SU-DHL-6 (cell line): Measurements from ENCODE around the gene PITPNC1.

Source experiments
- H2AFZ ChIP-seq: fragments of 200-600 bp; sonication (generic); 2 replicates; pipeline ENCODE4 v1.6.1; 2014; ENCODE audit warnings: low read depth, mild to moderate bottlenecking, moderate library complexity, mixed read lengths, antibody characterized with exemption, low read length; ENCODE audit not compliant: severe bottlenecking
- H3F3A ChIP-seq: fragments of 200-600 bp; shearing (Covaris generic); 2 replicates; pipeline ENCODE4 v1.6.0; 2016; ENCODE audit warnings: antibody characterized with exemption, mild to moderate bottlenecking; ENCODE audit not compliant: insufficient read depth
- H3K27ac ChIP-seq: fragments of 200-600 bp; sonication (generic); 2 replicates; pipeline ENCODE4 v1.5.1; 2016; ENCODE audit warnings: low read depth, mild to moderate bottlenecking, low read length, moderate library complexity, mixed read lengths
- H3K27me3 ChIP-seq: fragments of 200-600 bp; sonication (generic), shearing (Covaris generic); 2 replicates; pipeline ENCODE4 v1.6.0; 2014; ENCODE audit warnings: mild to moderate bottlenecking, low read length
- H3K36me3 ChIP-seq: fragments of 200-600 bp; sonication (generic); 2 replicates; pipeline ENCODE4 v1.6.1; 2014; ENCODE audit warnings: mild to moderate bottlenecking, low read length, mixed read lengths
- H3K4me2 ChIP-seq: fragments of 300-600, 200-600 bp; shearing (Covaris generic), sonication (generic); 2 replicates; pipeline ENCODE4 v1.6.0; 2014; ENCODE audit warnings: low read length, low read depth, mild to moderate bottlenecking; ENCODE audit not compliant: poor library complexity, severe bottlenecking
- H3K4me3 ChIP-seq: fragments of 200-600 bp; sonication (generic); 2 replicates; pipeline ENCODE4 v1.5.1; 2014; ENCODE audit warnings: antibody characterized with exemption, low read length, mild to moderate bottlenecking, mixed read lengths; ENCODE audit not compliant: insufficient read depth, poor library complexity, severe bottlenecking
- H3K79me2 ChIP-seq: fragments of 200-600 bp; sonication (generic); 2 replicates; pipeline ENCODE4 v1.6.1; 2014; ENCODE audit warnings: mild to moderate bottlenecking, low read length, moderate library complexity; ENCODE audit not compliant: insufficient read depth
- H3K9ac ChIP-seq: fragments of 200-600 bp; sonication (generic); 2 replicates; pipeline ENCODE4 v1.7.0; 2014; ENCODE audit warnings: mild to moderate bottlenecking, low read length
- H3K9me2 ChIP-seq: fragments of 200-600 bp; sonication (generic); replicated peaks from 2 replicates; pipeline ENCODE4 v1.6.1; 2014; ENCODE audit warnings: low read length; ENCODE audit not compliant: insufficient read depth
- H3K9me3 ChIP-seq: fragments of 200-600 bp; sonication (generic); 2 replicates; pipeline ENCODE4 v1.6.1; 2014; ENCODE audit warnings: low read length, mixed read lengths; ENCODE audit not compliant: insufficient read depth
- H4K20me1 ChIP-seq: fragments of 200-600 bp; sonication (generic); 2 replicates; pipeline ENCODE4 v1.6.1; 2014; ENCODE audit warnings: low read depth, mild to moderate bottlenecking, antibody characterized with exemption, low read length, moderate library complexity, mixed read lengths
- CTCF ChIP-seq: fragments of 200-600 bp; sonication (generic); IDR thresholded peaks from one replicate; pipeline ENCODE4 v1.5.1; 2017; ENCODE audit warnings: antibody characterized with exemption, mild to moderate bottlenecking, low read length, moderate library complexity; ENCODE audit not compliant: insufficient read depth, poor library complexity, severe bottlenecking
- EZH2phosphoT487 ChIP-seq: fragments of 200-600 bp; sonication (generic), shearing (Covaris generic); conservative IDR thresholded peaks from 2 replicates; pipeline ENCODE4 v1.6.1; 2018; ENCODE audit warnings: mild to moderate bottlenecking, antibody characterized with exemption, low read length, moderate library complexity, mixed read lengths

PITPNC1 gene

GRCh38 chr17:67484261-67484660 is 107.2 kb downstream of the PITPNC1 start:
- Histone ChIP-seq H3K27ac (no peak overlapping the region), H3K9me3 (no peaks in the 10 kb centered on the region), H3K9me2 (no peaks in the 10 kb centered on the region), H3K36me3 (no peaks in the 10 kb centered on the region), H3F3A (no peaks in the 10 kb centered on the region), H3K4me3 (no peak overlapping the region), H3K9ac (no peak overlapping the region), H3K27me3 (no peaks in the 10 kb centered on the region), H3K4me2 (no peak overlapping the region), H2AFZ (no peak overlapping the region), H3K79me2 (no peaks in the 10 kb centered on the region), H4K20me1 (no peaks in the 10 kb centered on the region)
- TF ChIP-seq CTCF (no peak), EZH2phosphoT487 (no peak)

GRCh38 chr17:67485666-67486065 is 108.6 kb downstream of the PITPNC1 start:
- no peak overlapping the region for H3K27ac ChIP-seq
- no peak overlapping the region for H3K4me3 ChIP-seq
- H3K9ac ChIP-seq: no peak overlapping the region
- no peaks in the 10 kb centered on the region for H3K27me3 ChIP-seq
- H3F3A ChIP-seq: no peaks in the 10 kb centered on the region
- no peak overlapping the region for H3K4me2 ChIP-seq
- H3K36me3 ChIP-seq: no peaks in the 10 kb centered on the region
- H4K20me1 ChIP-seq: no peaks in the 10 kb centered on the region
- no peak for TF ChIP-seq CTCF
- no peak for TF ChIP-seq EZH2phosphoT487
- no peak overlapping the region for H2AFZ ChIP-seq
- H3K79me2 ChIP-seq: no peaks in the 10 kb centered on the region
- no peaks in the 10 kb centered on the region for H3K9me2 ChIP-seq
- no peaks in the 10 kb centered on the region for H3K9me3 ChIP-seq

GRCh38 chr17:67487506-67487905 is 110.4 kb downstream of the PITPNC1 start:
- H3K4me2 ChIP-seq: no peak overlapping the region
- no peaks in the 10 kb centered on the region for H3K9me3 ChIP-seq
- TF ChIP-seq EZH2phosphoT487: no peak
- TF ChIP-seq CTCF: no peak
- no peaks in the 10 kb centered on the region for H4K20me1 ChIP-seq
- no peak overlapping the region for H3K4me3 ChIP-seq
- H2AFZ ChIP-seq: no peak overlapping the region
- H3K9ac ChIP-seq: no peak overlapping the region
- no peaks in the 10 kb centered on the region for H3K9me2 ChIP-seq
- no peaks in the 10 kb centered on the region for H3K79me2 ChIP-seq
- H3K36me3 ChIP-seq: no peaks in the 10 kb centered on the region
- H3K27ac ChIP-seq: no peak overlapping the region
- H3F3A ChIP-seq: no peaks in the 10 kb centered on the region
- no peaks in the 10 kb centered on the region for H3K27me3 ChIP-seq
